ENCODE measurements around the gene TSPAN3. TPM values are rescaled to one million over a fixed set of nuclear protein-coding genes. Genes with fewer than 3 reads are reported as not detected.

Gene TSPAN3
- total and polyA plus RNA-seq, 2 donors (not counting 3 experiments of a cell fraction or from before 2014, with no cell fraction given): 215 to 606 TPM

DNA sequence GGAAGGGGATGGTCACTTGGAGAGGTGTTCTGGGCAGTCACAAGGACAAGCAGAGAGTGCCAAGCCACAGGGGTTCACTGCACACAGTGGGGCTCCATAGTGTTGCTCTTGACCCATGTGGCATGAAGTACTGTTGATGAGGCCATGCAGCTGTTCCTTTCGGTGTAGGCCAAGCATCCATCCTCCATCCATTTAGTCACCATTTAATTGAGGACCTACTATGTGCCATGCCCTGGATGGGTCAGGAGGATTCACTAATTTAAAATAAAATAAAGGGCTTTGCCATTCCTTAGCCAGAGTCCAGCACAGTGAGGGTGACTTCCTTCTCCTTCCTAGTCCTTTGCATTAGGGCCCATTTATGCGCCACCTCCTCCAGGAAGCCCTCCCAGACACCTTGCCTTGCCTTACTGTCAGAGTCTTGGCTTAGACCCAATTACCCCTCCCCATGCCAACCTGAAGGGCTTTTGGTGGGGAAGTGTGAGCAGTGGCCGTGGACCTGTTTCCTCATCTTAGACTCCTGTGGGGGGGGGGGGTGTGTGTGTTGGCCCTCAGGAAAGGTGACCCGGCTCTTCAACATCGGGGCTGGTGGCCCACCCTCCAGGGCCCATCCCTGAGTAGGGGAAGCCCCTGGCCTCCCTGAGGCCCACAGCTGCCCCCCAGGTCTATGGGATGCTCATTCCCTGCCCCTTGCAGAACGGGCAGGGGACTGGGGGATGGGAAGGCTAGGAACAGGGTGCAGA is 50.4 kb downstream of the TSPAN3 start:
- no peak for TF ChIP-seq POLR2AphosphoS5 (IDR thresholded peaks at IDR 0.05; ENCODE audit: insufficient read depth, low read depth, low read length)
- TF ChIP-seq FOS (IDR thresholded peaks at IDR 0.05; ENCODE audit: borderline replicate concordance, insufficient read depth, low read length): no peak
- TF ChIP-seq JUN (IDR thresholded peaks at IDR 0.05; ENCODE audit: borderline replicate concordance, insufficient read depth, insufficient read length, low read depth): no peak
- no peak for TF ChIP-seq POLR2A (IDR thresholded peaks at IDR 0.05; ENCODE audit: low read depth, low read length)
- no peak for TF ChIP-seq EZH2 (IDR thresholded peaks at IDR 0.05; ENCODE audit: borderline replicate concordance, low read depth, low read length, severe bottlenecking)
- TF ChIP-seq, protein P1, sequence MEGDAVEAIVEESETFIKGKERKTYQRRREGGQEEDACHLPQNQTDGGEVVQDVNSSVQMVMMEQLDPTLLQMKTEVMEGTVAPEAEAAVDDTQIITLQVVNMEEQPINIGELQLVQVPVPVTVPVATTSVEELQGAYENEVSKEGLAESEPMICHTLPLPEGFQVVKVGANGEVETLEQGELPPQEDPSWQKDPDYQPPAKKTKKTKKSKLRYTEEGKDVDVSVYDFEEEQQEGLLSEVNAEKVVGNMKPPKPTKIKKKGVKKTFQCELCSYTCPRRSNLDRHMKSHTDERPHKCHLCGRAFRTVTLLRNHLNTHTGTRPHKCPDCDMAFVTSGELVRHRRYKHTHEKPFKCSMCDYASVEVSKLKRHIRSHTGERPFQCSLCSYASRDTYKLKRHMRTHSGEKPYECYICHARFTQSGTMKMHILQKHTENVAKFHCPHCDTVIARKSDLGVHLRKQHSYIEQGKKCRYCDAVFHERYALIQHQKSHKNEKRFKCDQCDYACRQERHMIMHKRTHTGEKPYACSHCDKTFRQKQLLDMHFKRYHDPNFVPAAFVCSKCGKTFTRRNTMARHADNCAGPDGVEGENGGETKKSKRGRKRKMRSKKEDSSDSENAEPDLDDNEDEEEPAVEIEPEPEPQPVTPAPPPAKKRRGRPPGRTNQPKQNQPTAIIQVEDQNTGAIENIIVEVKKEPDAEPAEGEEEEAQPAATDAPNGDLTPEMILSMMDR (IDR thresholded peaks at IDR 0.05; ENCODE audit: extremely low read depth in 1 of 2, insufficient read depth in 1 of 2, low read depth in 1 of 2, low read length in 2 of 2): no peak
- TF ChIP-seq GATA2 (IDR thresholded peaks at IDR 0.05; ENCODE audit: insufficient read depth, insufficient read length, low read depth, low read length): no peak
- TF ChIP-seq, protein P2, sequence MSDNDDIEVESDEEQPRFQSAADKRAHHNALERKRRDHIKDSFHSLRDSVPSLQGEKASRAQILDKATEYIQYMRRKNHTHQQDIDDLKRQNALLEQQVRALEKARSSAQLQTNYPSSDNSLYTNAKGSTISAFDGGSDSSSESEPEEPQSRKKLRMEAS (IDR thresholded peaks at IDR 0.05; ENCODE audit: insufficient read depth, insufficient read length): no peak
- no peak for TF ChIP-seq MYC (IDR thresholded peaks at IDR 0.05; ENCODE audit: low read depth, low read length)
- intact Hi-C loops (cut with micrococcal nuclease) (loop anchor here (5.0 kb wide), 3 partner anchors 167 to 828 kb away; no protein-coding TSS in a partner anchor), dilution Hi-C loops (cut with MboI; ENCODE audit: extremely low pct_ligation_motif_present, low sequenced_read_pairs) (no loop called here)
- H3K36me3 ChIP-seq (ENCODE audit: control insufficient read depth in 2 of 2, extremely low read depth in 1 of 2, insufficient read depth in 2 of 2, low read length in 2 of 2): no peaks in the 10 kb centered on the region
- BruUV-seq (replicated peaks): no TSS peak
- FAIRE-seq: no peak
- no peaks in the 10 kb centered on the region for H4K20me1 ChIP-seq (replicated peaks; ENCODE audit: control insufficient read depth, extremely low read depth, insufficient read depth, low read length)
- CTCF ChIA-PET: interaction anchor here (0.5 to 1.7 kb wide), 3 partner anchors 30 to 523 kb away, joined by 3 to 4 read pairs (median 3); no protein-coding TSS in a partner anchor
- no peaks in the 10 kb centered on the region for H3K9me3 ChIP-seq (replicated peaks; ENCODE audit: control insufficient read depth, insufficient read depth, low read length)
- H3K79me2 ChIP-seq (ENCODE audit: control insufficient read depth, insufficient read depth, low read length): no peaks in the 10 kb centered on the region
- H3K27me3 ChIP-seq (ENCODE audit: control insufficient read depth in 2 of 2, insufficient read depth in 2 of 2, low read length in 2 of 2): no peaks in the 10 kb centered on the region
- no peak overlapping the region for H3K27ac ChIP-seq (ENCODE audit: insufficient read depth, low read depth, low read length)
- no peak for DNase-seq (ENCODE audit: low read depth, low spot score)
- H3K4me1 ChIP-seq (ENCODE audit: control insufficient read depth, extremely low read depth, insufficient read depth, low read length): peaks cover 8% of the 10 kb centered on the region
- H2AFZ ChIP-seq (ENCODE audit: low read depth, low read length): no peak overlapping the region
- no peaks in the 10 kb centered on the region for H3K9me1 ChIP-seq (replicated peaks; ENCODE audit: control insufficient read depth, extremely low read depth, insufficient read depth, low read length)
- no peak overlapping the region for H3K4me3 ChIP-seq (replicated peaks in 1 of 3; ENCODE audit: insufficient read depth in 1 of 3, low read depth in 1 of 3, low read length in 3 of 3)
- POLR2A ChIA-PET: no interaction called here
- H3K4me2 ChIP-seq (ENCODE audit: insufficient read depth, low read length): no peak overlapping the region
- H3K9ac ChIP-seq (replicated peaks; ENCODE audit: extremely low read depth, insufficient read depth, low read length): no peak overlapping the region

All from endothelial cell of umbilical vein (primary cell).